GM21528 (cell line): Measurements from ENCODE around the gene S100A16.
"Not testable (repeated sequence)": the region's sequence is repeated elsewhere in the genome, so short reads cannot be mapped to it uniquely, and the experiment has no call there.

Source experiments
- ATAC-seq: cut with Tn5 transposase; IDR thresholded peaks from one replicate; pipeline ENCODE4 v1.9.1; 2021; ENCODE audit warnings: mild to moderate bottlenecking, moderate library complexity; ENCODE audit not compliant: unreplicated experiment, low FRiP score

S100A16 gene, protein sequence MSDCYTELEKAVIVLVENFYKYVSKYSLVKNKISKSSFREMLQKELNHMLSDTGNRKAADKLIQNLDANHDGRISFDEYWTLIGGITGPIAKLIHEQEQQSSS

GRCh38 chr1:153612755-153613331 is at the start of gene S100A16:
Gene S100A16, minus strand, starts transcription at chr1:153613137. Its CDS starts 4,986 bp downstream, at chr1:153608151.
- no peak for ATAC-seq

- no peak for ATAC-seq
Observed at GRCh38 chr1:153662269-153662668, 49.3 kb upstream of the S100A16 start.

DNA sequence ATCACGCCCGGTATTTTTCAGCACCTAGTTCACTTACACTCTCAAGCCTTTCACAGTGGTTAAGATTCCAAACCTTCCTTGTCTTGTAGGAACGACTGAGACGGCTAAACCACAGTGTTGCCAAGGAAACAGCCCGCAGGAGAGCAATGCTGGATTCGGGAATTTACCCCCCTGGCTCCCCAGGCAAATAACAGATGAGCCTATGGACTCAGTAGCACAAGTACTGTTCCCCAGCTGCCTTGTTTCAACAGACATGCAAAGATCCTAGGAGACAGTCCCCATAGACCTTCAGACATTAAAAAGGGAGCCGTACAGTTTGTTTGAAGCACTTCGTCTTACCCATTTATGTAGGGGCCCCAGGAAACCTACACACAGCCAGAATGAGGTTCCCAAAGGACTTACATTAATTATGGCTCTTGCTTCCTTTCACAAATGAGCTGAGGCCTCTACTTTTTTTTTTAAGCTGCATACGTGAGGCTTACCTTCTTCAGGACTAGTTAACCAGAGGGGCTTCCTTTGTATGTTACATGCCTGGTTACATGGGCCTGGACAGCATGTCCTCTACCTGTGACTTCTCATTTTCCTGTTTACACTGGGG is 48.3 kb upstream of the S100A16 start:
- ATAC-seq, result no peak

- no peak for ATAC-seq
Observed at GRCh38 chr1:153659656-153660055, 46.7 kb upstream of the S100A16 start.

GRCh38 chr1:153659175-153659534 is 46.2 kb upstream of the S100A16 start:
- no peak for ATAC-seq

GRCh38 chr1:153658400-153659174 is 45.6 kb upstream of the S100A16 start, which contains the start of gene SNAPIN:
Gene SNAPIN, plus strand, starts transcription at chr1:153658703. Its CDS starts 41 bp downstream, at chr1:153658744.
- ATAC-seq, result peak; percentile 78

DNA sequence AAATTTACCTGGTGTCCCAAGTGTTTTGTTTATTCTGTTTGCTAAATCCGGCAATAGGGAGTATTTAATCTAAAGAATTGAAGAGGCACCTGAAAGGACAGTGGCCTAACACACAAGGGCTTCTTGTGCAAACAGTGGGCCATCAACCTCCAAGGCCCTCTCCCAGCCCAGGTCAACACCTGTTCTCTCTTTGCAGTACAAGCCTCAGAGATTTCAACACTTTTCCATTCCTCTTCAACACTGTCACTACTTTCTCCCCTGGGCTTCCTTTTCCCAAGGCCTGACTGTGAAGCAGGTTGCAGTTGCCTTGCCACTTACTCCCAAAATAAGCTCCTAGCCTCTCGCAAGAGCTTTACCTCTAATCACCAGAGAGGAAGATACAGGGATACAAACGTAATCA is 42.4 kb upstream of the S100A16 start:
- ATAC-seq, result no peak

DNA sequence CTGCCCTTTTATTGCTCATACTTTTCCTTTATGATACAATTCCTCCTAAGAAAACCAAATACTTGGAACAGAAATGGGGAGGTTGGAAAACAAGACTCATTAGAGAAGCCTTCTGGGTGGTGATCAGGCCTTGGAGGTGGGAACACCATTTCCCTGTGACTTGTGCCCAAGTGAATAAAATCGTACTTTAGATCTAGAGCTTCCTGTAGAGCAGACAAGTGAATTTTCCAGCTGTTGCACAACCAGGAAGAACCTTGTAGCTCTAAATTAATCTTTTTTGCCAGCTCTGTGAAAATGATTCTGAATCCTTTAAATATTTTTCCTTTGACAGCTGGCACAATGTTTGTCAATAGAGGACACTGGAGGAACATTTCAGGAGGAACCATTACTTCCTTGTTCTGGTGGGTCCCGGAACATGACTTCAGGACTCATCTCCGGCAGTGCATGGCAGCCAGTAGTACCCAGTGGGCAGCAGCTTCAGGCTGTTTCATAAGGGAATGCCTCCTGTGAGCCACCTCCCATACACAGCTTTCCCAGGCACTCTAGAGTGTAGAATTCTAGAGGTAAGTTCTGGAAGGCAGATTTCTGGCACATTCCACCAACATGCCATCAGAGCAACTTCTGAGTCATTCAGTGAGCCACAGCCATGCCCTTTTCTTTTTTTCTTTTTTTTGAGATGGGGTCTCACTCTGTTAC is 40.0 kb upstream of the S100A16 start:
- ATAC-seq, result no peak

DNA sequence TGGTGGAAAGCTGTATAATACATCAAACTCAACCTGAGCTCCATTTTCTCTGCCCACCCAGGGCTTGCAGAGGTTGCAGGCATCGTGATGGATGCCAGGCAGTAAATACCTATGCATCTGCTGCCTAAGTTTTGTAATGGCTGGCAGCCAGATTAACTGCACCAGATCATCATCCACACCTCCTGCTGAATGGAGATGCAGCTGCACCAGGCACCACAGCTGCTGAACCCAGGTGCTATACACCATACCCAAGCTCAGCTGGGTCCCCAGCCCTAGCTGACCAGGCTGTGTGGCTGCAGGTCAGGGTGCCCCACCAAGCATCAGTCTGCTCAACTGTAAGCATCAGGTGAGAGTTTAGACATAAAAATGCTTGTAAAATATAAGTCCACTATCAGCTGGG is 38.8 kb upstream of the S100A16 start:
- ATAC-seq, result no peak

DNA sequence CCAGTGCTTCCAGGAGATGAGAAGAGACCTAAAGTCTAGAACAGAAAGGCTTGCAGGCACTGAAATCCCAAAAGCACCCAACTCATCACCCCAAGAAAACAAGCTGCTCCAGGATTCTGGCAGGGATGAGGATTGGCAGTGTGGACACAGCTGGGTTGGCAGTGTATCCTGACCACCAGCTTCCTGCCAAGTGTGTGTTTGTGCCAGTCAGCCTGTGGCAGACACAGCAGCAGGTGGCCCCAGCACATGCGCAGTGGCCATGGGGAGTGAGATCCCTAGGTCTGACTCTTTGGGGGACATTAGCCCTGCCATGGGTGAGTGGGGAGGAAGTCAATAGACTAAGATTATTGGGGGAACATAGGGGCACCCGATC is 36.9 kb upstream of the S100A16 start:
- no peak for ATAC-seq

DNA sequence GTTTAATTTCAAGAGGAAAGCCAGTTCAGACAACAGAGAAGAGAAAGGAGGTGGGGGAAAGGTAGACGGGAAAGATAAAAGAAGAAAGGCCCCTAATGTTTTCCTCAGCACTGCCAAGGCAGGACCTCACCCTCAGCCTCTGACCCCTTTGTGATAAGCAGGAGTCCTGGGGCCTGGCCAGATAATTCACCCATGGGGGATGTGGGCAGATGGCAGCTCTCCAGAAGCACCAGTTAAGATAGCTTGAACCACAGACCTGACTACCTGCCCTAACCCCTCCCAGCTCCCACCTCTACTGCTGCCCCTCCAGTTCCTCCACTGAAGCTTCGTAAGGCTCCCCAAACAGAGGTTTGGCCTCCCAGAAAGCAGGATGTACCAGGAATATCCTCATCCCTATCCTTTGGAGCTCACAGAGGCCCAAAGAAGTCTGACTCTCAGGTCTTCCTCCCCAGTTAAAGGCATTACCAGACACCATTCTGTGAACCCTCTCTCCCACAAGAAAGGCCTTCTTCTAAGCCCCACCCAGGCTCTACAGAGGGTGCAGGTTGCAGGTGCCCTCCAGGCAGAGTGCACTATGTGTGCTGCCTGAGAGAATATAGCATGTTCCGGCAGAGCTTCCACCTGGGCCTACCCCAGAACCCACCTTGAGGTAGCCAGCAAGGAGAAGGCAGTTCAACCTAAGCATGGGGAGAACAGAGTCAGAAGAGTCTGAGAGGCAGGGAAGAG is 36.4 kb upstream of the S100A16 start:
- no peak for ATAC-seq

GRCh38 chr1:153648000-153648643 is 35.2 kb upstream of the S100A16 start:
- no peak for ATAC-seq

- no peak for ATAC-seq
Observed at GRCh38 chr1:153647346-153647714, 34.4 kb upstream of the S100A16 start.

DNA sequence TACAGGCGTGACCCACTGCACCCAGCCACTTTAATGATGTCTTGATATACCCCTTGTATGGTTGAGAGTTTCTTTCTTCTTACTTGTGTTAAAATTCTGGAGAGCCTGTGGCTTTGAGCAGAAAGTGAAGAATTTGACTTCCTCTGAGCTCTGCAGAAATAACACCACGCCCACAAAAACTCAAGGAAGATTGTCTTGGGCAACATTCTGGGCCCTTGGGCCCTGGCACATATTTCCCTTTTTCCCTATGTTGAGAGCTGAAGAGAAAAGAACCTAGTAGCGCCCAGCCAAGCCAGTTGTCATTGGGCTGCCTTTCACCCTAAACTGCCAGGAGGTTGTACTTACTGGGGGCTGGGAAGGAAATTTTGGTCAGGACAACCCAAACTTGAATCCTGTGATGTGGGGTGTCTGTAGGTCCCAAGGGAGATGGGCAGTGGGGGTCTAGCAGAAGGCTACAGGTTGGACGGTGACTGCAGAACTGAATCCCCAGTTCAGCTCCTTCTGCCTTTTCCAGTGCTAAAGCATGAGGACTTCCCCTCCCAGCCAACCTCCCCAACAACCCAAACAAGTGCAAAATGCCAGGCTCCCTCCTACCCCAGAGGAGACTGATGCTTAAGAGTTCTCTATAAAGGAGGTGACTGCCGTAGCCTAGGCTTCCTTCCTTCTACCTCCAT is 33.9 kb upstream of the S100A16 start:
- ATAC-seq, result no peak

DNA sequence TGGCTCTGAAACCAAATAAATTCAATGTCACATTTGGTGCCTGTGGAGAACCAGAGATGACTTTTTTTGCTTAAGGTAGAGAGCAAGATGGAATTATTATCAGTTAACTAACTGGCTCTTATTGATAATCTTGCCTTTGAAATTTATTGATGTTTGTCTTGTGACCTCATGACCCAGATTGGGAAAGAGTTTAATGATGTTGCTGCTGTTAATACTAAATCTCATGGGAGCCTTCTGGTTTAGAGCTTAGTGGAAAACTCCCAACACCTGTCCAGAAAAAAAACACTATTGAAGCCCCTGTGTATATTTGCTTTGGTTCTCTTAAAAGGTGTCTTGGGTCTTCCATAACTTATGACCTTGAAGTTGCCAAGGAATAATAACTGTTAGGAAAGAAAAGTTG is 30.9 kb upstream of the S100A16 start:
- ATAC-seq, result no peak

GRCh38 chr1:153643100-153643499 is 30.2 kb upstream of the S100A16 start:
- no peak for ATAC-seq

GRCh38 chr1:153642161-153642560 is 29.2 kb upstream of the S100A16 start:
- no peak for ATAC-seq

GRCh38 chr1:153640861-153641260 is 27.9 kb upstream of the S100A16 start:
- ATAC-seq, result no peak

- ATAC-seq, result not testable (repeated sequence)
Observed at GRCh38 chr1:153640213-153640612, 27.3 kb upstream of the S100A16 start.
